GM12878 (cell line): ENCODE results near the gene MAP3K5. TPM values are rescaled to one million over a fixed set of nuclear protein-coding genes. Genes with fewer than 3 reads are reported as not detected.

ENCODE experiments used
- ATF7 ChIP-seq: fragments of 450-650 bp; IDR thresholded peaks from 2 replicates; pipeline ENCODE4 v1.6.1; 2016; ENCODE audit warnings: low read depth, mild to moderate bottlenecking
- BCL3 ChIP-seq: IDR thresholded peaks from 2 replicates; pipeline ENCODE4 v1.6.1; 2011; ENCODE audit warnings: borderline replicate concordance, low read depth, mild to moderate bottlenecking, moderate library complexity, low read length; ENCODE audit not compliant: insufficient read depth, poor library complexity, severe bottlenecking
- BHLHE40 ChIP-seq, 2 experiments: fragments of 450-650 bp in 1 of 2; IDR thresholded peaks; 2 replicates each; pipeline ENCODE4 v1.6.1; 2011 to 2017; ENCODE audit warnings: low read depth in 2 of 2, borderline replicate concordance in 1 of 2, improper control_type of control experiment in 1 of 2, low read length in 1 of 2, mild to moderate bottlenecking in 1 of 2
- CBX3 ChIP-seq: fragments of 200-600 bp; sonication (generic); IDR thresholded peaks from 2 replicates; pipeline ENCODE4 v1.6.1; 2016; ENCODE audit warnings: low read depth, borderline replicate concordance
- FOXM1 ChIP-seq: IDR thresholded peaks from 2 replicates; pipeline ENCODE4 v1.6.1; 2012; ENCODE audit warnings: low read depth, mild to moderate bottlenecking, inconsistent platforms, low read length, moderate library complexity
- HDAC2 ChIP-seq: fragments of 200-600 bp; sonication (generic); IDR thresholded peaks from 2 replicates; pipeline ENCODE4 v1.6.1; 2017
- MTA2 ChIP-seq: fragments of 450-650 bp; IDR thresholded peaks from 2 replicates; pipeline ENCODE4 v1.6.1; 2016; ENCODE audit warnings: low read depth, mild to moderate bottlenecking, moderate library complexity
- NKRF ChIP-seq: fragments of 450-650 bp; conservative IDR thresholded peaks from 2 replicates; pipeline ENCODE4 v1.6.1; 2017; ENCODE audit warnings: mild to moderate bottlenecking, moderate library complexity
- ZNF217 ChIP-seq: fragments of 450-650 bp; IDR thresholded peaks from 2 replicates; pipeline ENCODE4 v1.6.1; 2017; ENCODE audit warnings: antibody characterized with exemption, mild to moderate bottlenecking
- ZNF24 ChIP-seq: fragments of 450-650 bp; IDR thresholded peaks from 2 replicates; pipeline ENCODE4 v1.6.1; 2017; ENCODE audit warnings: antibody characterized with exemption, mild to moderate bottlenecking
- polyA plus RNA-seq, 11 experiments: library from polyadenylated mRNA; depleted of rRNA in 4 of 11; unstranded in 6 of 11; stranded (reverse) in 5 of 11; fragments of >200 nt; fragmentation: Nextera tagmentation in 4 of 11; fragmentation: Illumina TruSeq in 1 of 11; extraction: Ambion mirVana in 4 of 11; extraction: Trizol in 1 of 11; gene quantifications; 1 replicate in 1 of 11; 2 replicates in 10 of 11; pipeline versions ENCODE4 v1.2.1 to v1.2.3, GENCODE V29; 2011 to 2016; ENCODE audit warnings: inconsistent platforms in 2 of 11, missing spikeins in 2 of 11, low read depth in 1 of 11
- total RNA-seq, 4 experiments: library from RNA; depleted of rRNA in 3 of 4; stranded (reverse); fragments of >200 nt in 3 of 4; fragmentation: Illumina TruSeq in 1 of 4; extraction: Trizol in 1 of 4; gene quantifications; 2 replicates each; pipeline versions ENCODE4 v1.2.1 to v1.2.3, GENCODE V29; 2013 to 2021

MAP3K5 gene
- total and polyA plus RNA-seq, 10 of the 15 experiments (the other 5 are each of a cell fraction or from before 2014, with no cell fraction given) = 5.4 to 34.3 (median 26.4) TPM

- peak; percentile 36; the same call in 1 of the 2 replicates for TF ChIP-seq ZNF24
- TF ChIP-seq CBX3 = no peak
- no peak for TF ChIP-seq BCL3
- no peak for TF ChIP-seq ZNF217
- TF ChIP-seq ATF7 = peak; percentile 94
- TF ChIP-seq MTA2 = peak; percentile 8; the same call in 1 of the 2 replicates
- TF ChIP-seq HDAC2 = no peak
- TF ChIP-seq NKRF = no peak
- no peak for TF ChIP-seq FOXM1
- no peak for TF ChIP-seq BHLHE40 (IDR thresholded peaks at IDR 0.05; ENCODE audit: borderline replicate concordance in 1 of 2, low read depth in 2 of 2, low read length in 1 of 2)
Measured at GRCh38 chr6:136774228-136775041, 17.8 kb downstream of the MAP3K5 start (continued).
